ENCODE results near the gene GALNT17.
"Not testable (repeated sequence)": the region's sequence is repeated elsewhere in the genome, so short reads cannot be mapped to it uniquely, and the experiment has no call there.

The GALNT17 gene

GRCh38 chr7:71705217-71705616 is 573.3 kb downstream of the GALNT17 start:
- peak; percentile 74 for DNase-seq

GRCh38 chr7:71705901-71706596 is 574.1 kb downstream of the GALNT17 start:
- DNase-seq, result no peak

GRCh38 chr7:71706597-71706975 is 574.6 kb downstream of the GALNT17 start:
- no peak for DNase-seq

GRCh38 chr7:71707041-71707440 is 575.1 kb downstream of the GALNT17 start:
- no peak for DNase-seq

- DNase-seq, result no peak
Measured at GRCh38 chr7:71708710-71709109, 576.8 kb downstream of the GALNT17 start.

- DNase-seq, result no peak
Measured at GRCh38 chr7:71710442-71710841, 578.5 kb downstream of the GALNT17 start.

- DNase-seq, result no peak
Measured at GRCh38 chr7:71712653-71713180, 580.8 kb downstream of the GALNT17 start.

GRCh38 chr7:71716690-71717089 is 584.7 kb downstream of the GALNT17 start:
- DNase-seq, result no peak

- DNase-seq, result peak; percentile 34
Measured at GRCh38 chr7:71718563-71718962, 586.6 kb downstream of the GALNT17 start.

GRCh38 chr7:71721742-71722141 is 589.8 kb downstream of the GALNT17 start:
- DNase-seq, result no peak

GRCh38 chr7:71723859-71724258 is 591.9 kb downstream of the GALNT17 start:
- no peak for DNase-seq

- no peak for DNase-seq
Measured at GRCh38 chr7:71727347-71727746, 595.4 kb downstream of the GALNT17 start.

- no peak for DNase-seq
Measured at GRCh38 chr7:71731740-71732139, 599.8 kb downstream of the GALNT17 start.

GRCh38 chr7:71733107-71733870 is 601.3 kb downstream of the GALNT17 start:
- DNase-seq, result peak; percentile 75

- peak; percentile 77 for DNase-seq
Measured at GRCh38 chr7:71735961-71736556, 604.1 kb downstream of the GALNT17 start.

GRCh38 chr7:71737931-71738540 is 606.1 kb downstream of the GALNT17 start:
- DNase-seq, result not testable (repeated sequence)

GRCh38 chr7:71739520-71740173 is 607.7 kb downstream of the GALNT17 start:
- DNase-seq, result no peak

GRCh38 chr7:71740174-71740560 is 608.2 kb downstream of the GALNT17 start:
- DNase-seq, result no peak

- DNase-seq, result peak; percentile 62
Measured at GRCh38 chr7:71746006-71746405, 614.1 kb downstream of the GALNT17 start.

- DNase-seq, result no peak
Measured at GRCh38 chr7:71750290-71750689, 618.3 kb downstream of the GALNT17 start.

GRCh38 chr7:71752171-71752935 is 620.4 kb downstream of the GALNT17 start:
- DNase-seq, result peak; percentile 52

GRCh38 chr7:71753236-71753635 is 621.3 kb downstream of the GALNT17 start:
- DNase-seq, result no peak

Data from fibroblast of skin of scalp (primary cell).